COLO829 (cell line): ENCODE data around the gene CHN1.

ENCODE experiments used
- DNase-seq: peaks from one replicate; pipeline ENCODE4 v3.0.0; 2012; ENCODE audit warnings: low spot score

Gene CHN1, protein sequence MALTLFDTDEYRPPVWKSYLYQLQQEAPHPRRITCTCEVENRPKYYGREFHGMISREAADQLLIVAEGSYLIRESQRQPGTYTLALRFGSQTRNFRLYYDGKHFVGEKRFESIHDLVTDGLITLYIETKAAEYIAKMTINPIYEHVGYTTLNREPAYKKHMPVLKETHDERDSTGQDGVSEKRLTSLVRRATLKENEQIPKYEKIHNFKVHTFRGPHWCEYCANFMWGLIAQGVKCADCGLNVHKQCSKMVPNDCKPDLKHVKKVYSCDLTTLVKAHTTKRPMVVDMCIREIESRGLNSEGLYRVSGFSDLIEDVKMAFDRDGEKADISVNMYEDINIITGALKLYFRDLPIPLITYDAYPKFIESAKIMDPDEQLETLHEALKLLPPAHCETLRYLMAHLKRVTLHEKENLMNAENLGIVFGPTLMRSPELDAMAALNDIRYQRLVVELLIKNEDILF

DNA sequence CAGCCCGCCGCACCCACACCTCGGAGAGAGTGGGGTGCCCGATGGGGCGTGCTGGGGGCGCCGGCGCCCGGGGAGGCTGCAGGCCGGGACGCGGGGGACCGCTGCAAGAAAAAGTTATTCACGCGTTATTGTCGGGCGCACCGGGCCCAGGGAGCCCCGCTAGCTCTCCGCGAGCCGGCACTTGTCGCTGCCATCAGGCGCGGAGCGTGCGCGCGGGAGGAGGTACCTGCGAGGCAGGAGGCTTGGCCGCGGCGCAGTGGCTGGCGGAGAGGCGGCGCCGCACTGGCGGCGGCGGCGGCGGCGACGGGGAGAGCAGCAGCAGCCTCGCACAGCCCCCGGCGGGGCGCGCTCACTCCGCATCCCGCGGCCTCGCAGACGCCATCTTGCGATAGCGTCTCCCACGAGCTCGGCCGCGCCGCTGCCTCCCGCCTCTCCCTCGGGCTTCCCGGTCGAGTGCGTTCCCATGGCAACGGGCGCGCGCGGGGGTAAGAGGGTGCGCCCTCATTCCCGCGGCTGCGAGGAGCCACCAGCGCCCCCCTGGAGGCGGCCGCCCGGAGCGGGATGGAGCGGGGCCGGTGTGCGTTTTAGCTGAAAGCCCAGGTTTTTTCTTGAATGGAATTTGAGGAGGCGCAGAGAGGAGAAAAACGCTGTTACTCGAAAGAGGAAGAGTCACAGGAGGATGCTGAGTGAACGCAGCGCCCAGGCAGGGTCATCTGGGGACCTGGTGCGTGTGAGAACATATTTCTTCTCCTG, at the start of gene CHN1:
Gene CHN1, minus strand, starts transcription at position 402 of the 753 bp plus-strand sequence. CDS start 469 bp downstream, outside the sequence.
- peak; percentile 40 for DNase-seq

- no peak for DNase-seq
These were observed 49.2 kb upstream of the CHN1 start for GRCh38 chr2:175054340-175054739.

- DNase-seq = no peak
These were observed 44.5 kb upstream of the CHN1 start for GRCh38 chr2:175049661-175050060.

GRCh38 chr2:175048275-175048674, 43.1 kb upstream of the CHN1 start:
- DNase-seq = no peak

DNA sequence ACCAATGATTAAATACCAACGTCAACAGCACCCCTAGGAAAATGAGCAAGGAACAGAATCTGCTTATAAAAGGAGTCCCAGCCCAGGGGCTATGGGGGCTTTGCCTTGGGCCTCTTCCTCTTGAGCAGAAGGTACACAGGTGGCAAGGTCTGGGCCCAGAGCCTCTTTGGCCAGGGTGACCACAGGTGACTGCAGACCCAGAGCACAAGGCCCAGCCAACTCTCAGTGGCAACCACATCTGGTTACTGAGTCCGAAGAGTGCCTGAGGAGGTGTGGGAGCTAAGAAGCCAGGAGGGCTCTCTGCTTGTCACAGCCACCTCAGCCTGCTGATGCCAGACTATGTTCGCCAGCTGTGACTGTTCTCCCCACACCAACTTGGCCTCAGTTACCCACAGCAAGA, 34.3 kb upstream of the CHN1 start:
- DNase-seq = no peak

DNA sequence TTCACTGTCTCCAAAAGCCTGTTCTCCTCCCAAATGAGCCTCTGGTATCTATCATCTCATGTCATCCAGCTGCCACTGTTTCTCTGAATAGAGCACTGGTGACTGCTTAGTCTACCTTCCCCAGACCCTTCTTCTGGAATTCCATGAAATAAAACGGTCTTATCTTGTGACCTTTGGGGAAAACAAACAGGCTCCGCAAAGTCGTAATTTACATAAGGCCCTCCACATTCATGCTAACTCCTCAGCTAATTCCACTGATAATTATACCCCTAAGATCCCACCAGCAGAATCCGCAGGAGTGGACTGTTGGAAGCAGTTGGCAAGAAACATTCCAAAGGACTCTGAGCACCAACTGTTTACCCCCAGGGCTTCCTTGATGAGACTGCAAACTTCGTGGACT, 33.9 kb upstream of the CHN1 start:
- no peak for DNase-seq

GRCh38 chr2:175037941-175038340, 32.8 kb upstream of the CHN1 start:
- DNase-seq = no peak

DNA sequence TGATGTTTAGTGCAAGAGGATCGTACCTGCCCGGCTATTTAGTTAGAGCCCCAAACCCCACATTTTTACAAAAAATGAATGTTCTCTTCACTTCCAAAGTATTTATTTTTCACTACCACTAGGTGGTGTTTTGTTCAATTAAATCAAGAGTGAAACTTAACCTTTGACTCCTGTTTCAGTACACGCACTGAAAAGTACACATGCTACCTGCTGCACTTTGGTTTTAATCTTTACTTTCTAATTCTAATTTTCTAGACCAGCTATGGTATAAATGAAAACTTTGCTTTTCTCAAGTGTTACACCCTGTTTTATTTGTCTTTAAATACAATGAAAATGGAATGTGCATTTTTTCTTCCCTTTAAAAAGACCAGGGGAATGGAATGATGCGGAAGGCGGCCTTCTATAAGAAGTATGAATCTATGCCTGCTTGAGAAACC, 31.4 kb upstream of the CHN1 start:
- DNase-seq = peak; percentile 17

GRCh38 chr2:175035806-175036205, 30.6 kb upstream of the CHN1 start:
- DNase-seq = no peak

GRCh38 chr2:175034716-175035115, 29.5 kb upstream of the CHN1 start:
- no peak for DNase-seq

DNA sequence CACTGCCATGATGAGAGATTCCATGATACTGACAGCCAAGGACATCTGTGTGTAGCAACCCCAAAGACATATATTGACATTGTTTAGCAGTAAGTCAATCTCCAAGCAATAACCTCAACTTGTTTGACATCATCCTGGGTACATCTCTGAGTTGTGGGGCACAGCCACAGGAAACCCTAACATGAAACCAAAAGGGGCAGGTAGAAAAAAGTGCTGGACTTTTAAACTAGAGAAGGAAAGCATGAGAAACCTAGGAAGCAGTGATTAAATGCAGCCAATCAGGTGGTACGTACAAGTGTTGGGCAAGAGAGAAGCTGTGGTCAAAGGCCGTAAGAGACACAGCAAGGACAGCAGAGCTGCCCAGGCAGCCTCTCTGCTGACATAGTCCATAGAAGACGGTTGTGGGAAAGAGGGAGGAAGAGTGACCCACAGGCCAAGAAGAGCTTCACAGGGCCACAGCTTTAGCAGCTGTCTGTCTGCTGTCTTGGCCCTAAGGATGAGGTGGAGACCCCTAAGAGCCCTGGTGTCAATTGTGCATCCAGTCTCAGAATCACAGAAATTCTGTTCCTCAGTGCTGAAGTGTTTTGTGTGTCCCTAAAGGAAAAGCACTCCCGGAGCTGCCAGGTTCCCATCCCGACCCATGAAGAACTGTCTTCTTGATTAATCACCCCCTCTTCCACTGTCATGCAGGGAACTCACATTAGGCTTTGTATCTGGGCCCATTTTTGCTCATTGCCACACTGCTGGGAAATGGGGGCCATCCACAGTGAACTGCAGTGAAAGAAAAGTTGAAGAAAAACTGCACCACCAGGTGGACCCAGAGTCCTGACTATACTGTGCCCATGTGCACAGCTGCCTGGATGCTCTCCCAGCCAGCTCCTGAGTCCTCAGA, 25.4 kb upstream of the CHN1 start:
- DNase-seq = no peak

DNA sequence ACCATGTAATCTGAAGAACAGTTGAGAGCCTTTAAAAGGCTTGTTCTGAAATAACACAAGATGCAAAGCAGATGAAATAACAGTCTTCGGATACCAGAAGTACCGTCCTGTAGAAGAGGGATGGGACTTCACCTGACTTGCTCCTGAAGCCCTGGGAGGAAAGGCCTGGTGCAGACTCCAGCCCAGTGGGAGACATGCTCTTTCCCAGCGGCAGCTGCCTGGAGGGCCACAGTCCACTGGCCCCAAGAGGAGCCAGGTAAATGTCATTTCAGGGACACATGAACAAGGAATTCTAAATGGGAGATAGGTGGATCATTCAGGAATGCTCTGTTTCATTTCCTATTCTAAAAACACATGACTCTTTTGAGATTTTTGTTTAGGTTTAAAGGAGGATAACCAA, 22.6 kb upstream of the CHN1 start:
- DNase-seq = no peak

DNA sequence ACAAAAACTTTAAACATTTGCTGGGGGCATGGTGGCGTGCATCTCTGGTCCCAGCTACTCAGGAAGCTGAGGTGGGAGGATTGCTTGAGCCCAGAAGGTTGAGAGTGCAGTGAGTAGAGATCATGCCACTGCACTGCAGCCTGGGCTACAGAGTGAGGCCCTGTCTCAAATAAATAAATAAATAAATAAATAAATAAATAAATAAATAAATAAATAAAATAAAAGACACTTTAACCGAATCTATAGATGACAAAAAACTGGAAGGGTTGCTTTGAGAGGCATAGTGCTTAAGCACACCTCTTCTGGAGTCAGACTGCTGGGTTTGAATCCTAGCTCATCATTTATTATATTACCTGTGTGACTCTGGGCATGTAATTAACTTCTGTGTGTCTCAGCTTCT, 21.2 kb upstream of the CHN1 start:
- no peak for DNase-seq

GRCh38 chr2:175025946-175026345, 20.8 kb upstream of the CHN1 start:
- DNase-seq = no peak

DNA sequence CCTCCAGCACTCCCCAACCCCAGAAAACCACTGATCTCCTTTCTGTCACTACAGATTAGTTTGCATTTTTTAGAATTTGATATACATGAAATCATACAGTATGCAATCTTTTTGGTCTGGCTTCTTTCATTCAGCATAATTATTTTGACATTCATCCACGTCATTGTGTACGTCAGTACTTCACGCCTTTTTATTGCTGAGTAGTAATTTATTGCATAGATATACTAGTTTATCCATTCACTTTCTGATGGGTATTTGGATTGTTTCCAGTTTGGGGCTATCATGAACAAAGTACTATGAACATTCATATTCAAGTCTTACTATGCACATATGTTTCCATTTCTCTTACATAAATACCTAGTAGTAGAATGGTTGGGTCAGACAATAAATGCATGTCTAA, 20.1 kb upstream of the CHN1 start:
- no peak for DNase-seq

- DNase-seq = no peak
These were observed 17.7 kb upstream of the CHN1 start for GRCh38 chr2:175022923-175023322.

DNA sequence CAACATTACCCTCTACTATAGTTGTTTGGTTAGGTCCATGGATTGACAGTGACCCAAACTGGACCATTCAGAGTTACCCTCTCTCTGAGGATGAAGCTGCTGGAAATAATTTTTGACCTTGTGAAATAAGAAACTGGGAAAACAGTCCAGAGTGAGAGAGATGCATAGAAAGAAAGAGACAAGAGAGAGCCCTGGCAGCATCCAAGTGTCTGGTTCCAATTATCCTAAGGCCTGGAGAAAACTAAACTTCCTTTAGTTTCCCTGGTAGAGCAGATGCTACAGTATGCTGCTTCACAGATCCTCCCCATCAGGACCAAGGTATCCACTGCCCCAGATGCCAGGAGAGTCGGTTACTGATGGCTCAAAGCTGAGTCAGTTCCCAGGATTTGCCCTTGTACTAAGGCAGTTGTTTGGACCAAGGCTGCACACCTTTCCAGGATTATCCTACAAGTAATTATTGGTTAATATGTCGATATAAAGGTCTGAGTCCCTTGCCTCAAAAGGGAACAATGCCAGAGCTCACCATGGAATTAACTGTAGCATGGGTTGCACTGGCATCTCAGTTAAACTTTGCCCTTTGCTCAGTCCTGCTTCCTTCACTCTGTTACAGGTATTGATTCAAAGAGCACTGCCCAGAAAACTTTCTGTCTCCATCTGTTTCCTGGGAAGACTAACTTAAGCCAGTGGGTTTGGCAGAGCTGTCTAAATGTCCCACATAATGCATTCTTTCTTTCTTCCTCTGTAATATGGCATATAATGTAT, 14.6 kb upstream of the CHN1 start:
- DNase-seq = no peak

DNA sequence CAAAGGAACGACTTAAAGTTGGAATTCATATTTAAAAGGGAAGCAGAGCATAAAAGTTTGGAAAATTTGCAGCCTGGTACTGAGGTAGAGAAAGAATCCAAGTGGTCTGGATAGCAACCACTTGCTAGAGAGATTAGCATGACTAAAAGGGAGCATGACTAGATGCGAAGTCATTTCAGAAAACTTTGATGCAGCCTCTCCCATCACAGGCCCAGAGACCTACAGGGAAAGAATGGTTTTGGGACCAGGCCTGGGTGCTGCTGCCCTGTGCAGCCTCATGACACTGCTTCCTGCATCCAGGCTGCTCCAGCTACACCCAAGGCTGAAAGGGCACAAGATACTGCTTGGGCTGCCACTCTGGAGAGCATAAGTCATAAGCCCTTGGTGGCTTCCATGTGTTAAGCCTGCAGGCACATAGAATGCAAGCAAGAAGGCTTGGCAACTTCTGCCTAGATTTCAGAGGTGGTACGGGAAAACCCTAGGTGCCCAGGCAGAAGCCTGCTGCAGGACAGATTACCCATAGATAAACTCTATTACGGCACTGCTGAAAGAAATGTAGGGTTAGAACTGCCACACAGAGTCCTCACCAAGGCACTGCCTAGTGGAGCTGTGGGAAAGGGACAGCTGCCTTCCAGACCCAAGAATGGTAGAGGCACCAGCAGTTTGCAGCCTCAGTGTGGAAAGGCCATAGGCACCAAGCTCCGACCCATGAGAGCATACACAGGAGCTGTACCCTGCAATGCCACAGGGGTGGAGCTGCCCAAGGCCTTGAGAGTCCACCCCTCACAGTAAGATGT, 12.6 kb upstream of the CHN1 start:
- no peak for DNase-seq

GRCh38 chr2:175015340-175015739, 10.2 kb upstream of the CHN1 start:
- no peak for DNase-seq

- DNase-seq = no peak
These were observed 7.3 kb upstream of the CHN1 start for GRCh38 chr2:175012516-175012915.

DNA sequence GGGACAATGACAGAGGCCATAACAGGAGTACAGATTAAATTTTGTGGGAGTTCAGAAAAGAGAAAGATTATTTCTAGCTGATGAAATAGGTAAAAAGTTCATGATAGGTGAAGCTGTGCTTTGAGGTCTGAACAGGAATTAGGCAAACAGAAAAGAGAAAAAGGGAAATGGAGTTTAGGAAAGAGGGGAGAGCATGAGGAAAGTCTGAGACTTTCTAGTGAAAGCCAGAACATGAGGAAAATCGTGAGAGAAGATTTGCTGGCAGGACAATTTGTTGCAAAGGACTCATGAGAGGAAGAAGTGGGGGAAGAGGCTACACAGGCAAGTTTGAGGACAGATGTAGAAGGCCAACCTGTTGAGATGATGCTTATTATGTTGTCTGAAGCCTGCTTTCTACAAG, 6.3 kb upstream of the CHN1 start:
- no peak for DNase-seq
